HuH-7.5 (cell line): ENCODE results near the gene CABCOCO1.

ENCODE experiments used
- DNase-seq: peaks from one replicate; pipeline ENCODE4 v3.0.0; 2011; ENCODE audit warnings: low spot score

Gene CABCOCO1

GRCh38 chr10:61757525-61758397 lies 95.0 kb downstream of the CABCOCO1 start:
- DNase-seq = no peak

GRCh38 chr10:61758433-61758832 lies 95.7 kb downstream of the CABCOCO1 start:
- DNase-seq = no peak

- DNase-seq = no peak
Measured at GRCh38 chr10:61759751-61760150, 97.0 kb downstream of the CABCOCO1 start.

GRCh38 chr10:61760943-61761824 lies 98.5 kb downstream of the CABCOCO1 start:
- DNase-seq = no peak

GRCh38 chr10:61761825-61762217 lies 99.1 kb downstream of the CABCOCO1 start:
- no peak for DNase-seq

GRCh38 chr10:61763778-61764177 lies 101.0 kb downstream of the CABCOCO1 start:
- DNase-seq = no peak

- DNase-seq = no peak
Measured at GRCh38 chr10:61764486-61764885, 101.8 kb downstream of the CABCOCO1 start.

GRCh38 chr10:61765176-61766087 lies 102.7 kb downstream of the CABCOCO1 start:
- DNase-seq = no peak

- no peak for DNase-seq
Measured at GRCh38 chr10:61766927-61767326, 104.2 kb downstream of the CABCOCO1 start.

GRCh38 chr10:61774031-61774430 lies 111.3 kb downstream of the CABCOCO1 start:
- DNase-seq = no peak

- DNase-seq = no peak
Measured at GRCh38 chr10:61775111-61775510, 112.4 kb downstream of the CABCOCO1 start.

GRCh38 chr10:61776615-61777266 lies 114.0 kb downstream of the CABCOCO1 start:
- DNase-seq = no peak

- DNase-seq = no peak
Measured at GRCh38 chr10:61778137-61778536, 115.4 kb downstream of the CABCOCO1 start.

- no peak for DNase-seq
Measured at GRCh38 chr10:61779276-61779675, 116.5 kb downstream of the CABCOCO1 start.

GRCh38 chr10:61779950-61780659 lies 117.4 kb downstream of the CABCOCO1 start:
- DNase-seq = no peak

- no peak for DNase-seq
Measured at GRCh38 chr10:61780732-61781131, 118.0 kb downstream of the CABCOCO1 start.

- DNase-seq = no peak
Measured at GRCh38 chr10:61781969-61782403, 119.3 kb downstream of the CABCOCO1 start.

GRCh38 chr10:61784354-61785133 lies 121.8 kb downstream of the CABCOCO1 start:
- no peak for DNase-seq

GRCh38 chr10:61785473-61786105 lies 122.9 kb downstream of the CABCOCO1 start:
- no peak for DNase-seq
